GM13977 (cell line): ENCODE results near the gene CLDN19.

ENCODE experiments used
- DNase-seq: peaks from one replicate; pipeline ENCODE4 v3.0.0; 2012; ENCODE audit warnings: low spot score
- in situ Hi-C: fragments of 300-500 bp; cut with MboI; formaldehyde crosslinking; loops from one replicate; pipeline ENCODE4 v1.12.0; 2022; ENCODE audit warnings: low sequenced_read_pairs, low pct_unique_long_range_greater_than_20kb, mixed read lengths, inconsistent platforms; ENCODE audit not compliant: unreplicated experiment
- TF ChIP-seq, protein P1 (sequence below): IDR thresholded peaks from 2 replicates; pipeline ENCODE4 v1.5.1; 2012; ENCODE audit warnings: mild to moderate bottlenecking, control low read depth; ENCODE audit not compliant: insufficient read depth; ENCODE audit errors: extremely low read depth, missing control alignments

Gene CLDN19

DNA sequence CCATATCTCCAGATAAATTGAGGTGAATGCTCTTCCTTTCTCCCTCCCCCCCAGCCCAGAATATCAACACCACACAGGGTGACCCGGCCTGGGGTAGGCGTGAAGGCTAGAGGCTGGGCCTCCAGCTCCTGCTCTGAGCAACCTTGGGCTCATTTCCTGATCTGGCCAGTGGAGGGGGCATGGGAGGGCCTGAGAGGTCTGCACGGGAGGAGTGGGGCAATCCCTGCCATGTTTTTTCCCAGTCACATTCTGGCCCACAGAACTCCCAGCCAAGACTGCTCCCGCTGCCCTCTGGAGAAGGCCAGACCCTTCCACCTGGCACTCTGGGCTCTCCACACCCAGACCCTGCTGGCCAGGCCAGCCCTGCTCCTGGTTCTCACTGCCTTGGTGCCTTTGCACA, 3.9 kb downstream of the CLDN19 start:
- in situ Hi-C loops = loop anchor here (25.0 kb wide), 1 partner anchor 399 kb away; the partner anchor contains the start of gene FOXJ3

DNA sequence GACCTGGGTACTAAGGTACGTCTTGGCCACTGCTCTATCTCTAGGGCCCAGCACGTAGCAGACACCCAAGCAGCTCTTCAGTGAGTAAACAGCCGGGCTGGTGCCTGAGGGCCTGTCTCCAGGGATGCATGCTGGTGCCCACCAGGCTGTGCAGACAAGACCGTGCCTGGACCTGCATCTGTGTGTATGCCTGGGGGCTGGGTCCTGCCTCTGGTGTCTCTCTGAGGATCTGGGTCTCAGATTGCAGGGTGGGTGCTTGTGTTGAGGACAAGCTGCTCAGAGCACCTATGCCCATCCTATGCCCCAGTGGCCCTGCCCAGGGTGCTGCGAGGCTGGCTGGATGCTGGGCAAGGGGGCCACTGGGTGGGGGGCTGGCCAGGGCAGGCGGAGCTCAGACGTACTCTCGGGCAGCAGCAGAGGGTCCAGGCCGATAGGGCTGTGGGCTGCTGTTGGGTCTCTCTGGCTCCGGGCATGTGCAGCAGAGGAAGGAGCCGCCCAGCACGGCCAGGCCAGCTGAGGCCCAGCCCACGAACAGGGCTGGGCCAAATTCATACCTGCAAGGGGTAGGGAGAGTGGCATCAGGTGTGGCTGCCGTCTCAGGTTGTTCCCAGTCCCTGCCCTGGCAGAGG, 4.4 kb downstream of the CLDN19 start:
- in situ Hi-C loops = loop anchor here (25.0 kb wide), 1 partner anchor 398 kb away; the partner anchor contains the start of gene FOXJ3
- TF ChIP-seq, protein P1, sequence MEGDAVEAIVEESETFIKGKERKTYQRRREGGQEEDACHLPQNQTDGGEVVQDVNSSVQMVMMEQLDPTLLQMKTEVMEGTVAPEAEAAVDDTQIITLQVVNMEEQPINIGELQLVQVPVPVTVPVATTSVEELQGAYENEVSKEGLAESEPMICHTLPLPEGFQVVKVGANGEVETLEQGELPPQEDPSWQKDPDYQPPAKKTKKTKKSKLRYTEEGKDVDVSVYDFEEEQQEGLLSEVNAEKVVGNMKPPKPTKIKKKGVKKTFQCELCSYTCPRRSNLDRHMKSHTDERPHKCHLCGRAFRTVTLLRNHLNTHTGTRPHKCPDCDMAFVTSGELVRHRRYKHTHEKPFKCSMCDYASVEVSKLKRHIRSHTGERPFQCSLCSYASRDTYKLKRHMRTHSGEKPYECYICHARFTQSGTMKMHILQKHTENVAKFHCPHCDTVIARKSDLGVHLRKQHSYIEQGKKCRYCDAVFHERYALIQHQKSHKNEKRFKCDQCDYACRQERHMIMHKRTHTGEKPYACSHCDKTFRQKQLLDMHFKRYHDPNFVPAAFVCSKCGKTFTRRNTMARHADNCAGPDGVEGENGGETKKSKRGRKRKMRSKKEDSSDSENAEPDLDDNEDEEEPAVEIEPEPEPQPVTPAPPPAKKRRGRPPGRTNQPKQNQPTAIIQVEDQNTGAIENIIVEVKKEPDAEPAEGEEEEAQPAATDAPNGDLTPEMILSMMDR = no peak
- no peak for DNase-seq

More for the DNA sequence above, 3.9 kb downstream of the CLDN19 start:
- no peak for DNase-seq
- TF ChIP-seq, protein P1 = peak; percentile 29

DNA sequence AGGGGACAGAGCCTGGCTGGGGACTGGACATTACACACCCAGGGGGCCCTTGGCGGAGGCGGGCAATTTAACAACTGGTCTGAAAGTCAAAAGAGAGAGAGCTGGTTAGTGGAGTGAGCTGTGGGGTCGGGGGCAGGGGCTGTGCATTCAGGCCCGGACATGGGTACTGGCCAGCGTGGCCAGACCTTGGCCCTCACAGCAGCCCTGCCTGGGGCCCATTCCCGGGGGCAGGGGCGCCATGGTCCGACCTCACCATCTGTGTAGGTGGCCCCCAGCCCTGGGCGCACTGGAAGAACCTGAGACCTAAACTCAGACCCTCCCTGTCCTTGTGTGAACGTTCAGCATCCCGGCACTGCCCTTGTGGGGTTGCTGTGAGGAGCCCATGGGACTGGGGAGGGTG, 5.0 kb downstream of the CLDN19 start:
- TF ChIP-seq, protein P1 = no peak
- in situ Hi-C loops = loop anchor here (25.0 kb wide), 1 partner anchor 398 kb away; the partner anchor contains the start of gene FOXJ3
- no peak for DNase-seq

DNA sequence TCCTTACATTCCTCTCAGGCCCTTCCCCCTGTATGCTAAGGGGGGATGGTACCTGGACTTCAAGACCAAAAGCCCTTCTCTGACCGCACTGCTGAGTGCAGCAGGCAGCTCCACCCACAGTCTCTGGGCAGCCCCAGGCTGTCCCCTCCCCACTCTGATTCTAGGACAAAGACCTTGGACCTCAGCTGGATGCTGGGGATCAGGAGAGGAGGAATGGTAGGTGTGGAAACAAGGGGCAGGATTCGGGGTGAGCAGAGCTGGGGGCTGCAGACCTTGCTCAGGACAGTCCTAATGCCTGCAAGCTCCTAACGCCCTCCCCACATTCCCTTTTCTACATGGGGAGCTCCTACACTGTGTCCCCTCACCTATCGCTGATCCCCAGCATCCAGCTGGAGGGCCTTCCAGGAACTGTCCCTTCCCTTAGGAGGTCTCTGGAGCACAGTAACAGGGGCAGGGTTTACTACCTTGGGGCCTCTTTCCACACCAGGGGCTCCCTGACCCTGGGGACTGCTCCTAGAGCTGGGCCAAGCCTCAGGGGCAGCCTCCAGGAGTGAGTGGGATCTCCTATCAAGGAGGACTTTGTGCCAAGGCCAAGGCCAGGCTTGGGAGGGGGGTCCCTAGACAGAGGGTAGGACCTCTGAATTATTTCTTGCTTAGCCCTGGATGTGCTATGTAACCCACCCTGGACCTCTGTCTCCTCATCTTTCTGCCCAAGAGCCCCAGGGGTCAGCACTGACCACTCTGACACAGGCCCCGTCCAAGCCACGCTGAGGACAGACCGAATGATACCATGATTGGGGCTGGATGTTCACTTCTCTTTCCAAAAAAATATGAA, 5.6 kb downstream of the CLDN19 start:
- in situ Hi-C loops = loop anchor here (25.0 kb wide), 1 partner anchor 397 kb away; the partner anchor contains the start of gene FOXJ3
- DNase-seq = no peak
- TF ChIP-seq, protein P1 = no peak

DNA sequence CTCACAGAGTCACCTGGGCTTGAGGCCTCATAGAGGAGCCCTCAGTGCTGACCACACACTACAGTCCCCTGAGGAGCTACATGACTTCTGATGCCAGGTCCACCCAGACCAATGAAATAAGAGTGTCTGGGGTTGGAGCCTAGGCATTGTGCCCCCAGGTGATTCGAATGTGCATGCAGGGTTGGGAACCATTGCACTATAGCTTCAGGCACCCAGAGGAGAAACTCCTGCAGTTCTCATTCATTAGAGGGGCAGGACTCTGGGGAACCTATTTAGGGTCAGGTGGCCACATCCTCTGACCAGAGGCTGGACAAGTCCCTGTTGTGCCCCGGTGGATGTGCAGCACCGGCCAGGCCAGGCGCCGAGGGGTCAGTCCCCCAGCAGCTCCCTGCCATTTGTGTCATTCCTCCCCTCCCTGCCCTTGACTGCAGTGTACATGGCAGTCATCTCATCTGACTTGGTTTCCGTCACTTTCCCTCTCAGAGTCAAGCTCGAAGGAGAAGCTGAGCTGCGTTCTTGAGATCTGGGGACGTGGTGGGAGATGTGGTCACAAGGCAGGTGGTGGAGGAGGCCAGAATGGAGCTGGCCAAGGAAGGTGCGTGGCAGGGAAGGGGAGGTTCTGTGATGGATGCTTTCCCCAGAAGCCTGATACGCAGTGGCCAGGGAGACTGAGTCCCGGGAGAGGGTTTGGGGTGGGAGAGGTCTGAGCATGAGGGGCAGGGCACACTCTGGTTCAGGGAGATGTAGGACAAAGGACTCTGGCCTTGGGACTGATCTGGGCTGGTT, 6.4 kb downstream of the CLDN19 start:
- in situ Hi-C loops = loop anchor here (25.0 kb wide), 1 partner anchor 396 kb away; the partner anchor contains the start of gene FOXJ3

More for the DNA sequence above, 6.4 kb downstream of the CLDN19 start:
- DNase-seq = peak; percentile 2
- TF ChIP-seq, protein P1 = no peak
